Left lobe of liver (tissue), 2 donors: ENCODE data around the gene MGAT5. TPM values are rescaled to one million over a fixed set of nuclear protein-coding genes. Genes with fewer than 3 reads are reported as not detected.
"Not testable (repeated sequence)": the region's sequence is repeated elsewhere in the genome, so short reads cannot be mapped to it uniquely, and the experiment has no call there.

Experiments used
- ATAC-seq: fragments of 200-7000 bp; cut with Tn5 transposase; one replicate; pipeline ENCODE4 v1.9.1; 2020; ENCODE audit warnings: mild to moderate bottlenecking, moderate library complexity
- DNase-seq: peaks from one replicate; pipeline ENCODE4 v3.0.0-alpha.2; 2020; ENCODE audit warnings: low spot score
- total RNA-seq: library from RNA; stranded (reverse); gene quantifications from one replicate; pipeline ENCODE4 v1.2.1, GENCODE V29; 2021
- donor health status: DM: no; HTN: no; CAD: no; lungs with moderate emphysema.
- donor health status: DM: no; HTN: yes; CAD: no.

Gene MGAT5
- total RNA-seq, 1 donor from 2014 or later = 7.5 TPM

GRCh38 chr2:134460583-134460998 lies 206.7 kb downstream of the MGAT5 start:
- DNase-seq = peak; percentile 61
- peak; percentile 89 for ATAC-seq

- ATAC-seq (no peak), DNase-seq (peak; percentile 28)
Observed at GRCh38 chr2:134461511-134461910, 207.6 kb downstream of the MGAT5 start.

GRCh38 chr2:134462275-134462674 lies 208.4 kb downstream of the MGAT5 start:
- no peak for DNase-seq
- ATAC-seq = no peak

GRCh38 chr2:134462791-134463698 lies 209.2 kb downstream of the MGAT5 start:
- DNase-seq (peak; percentile 5), ATAC-seq (no peak)

GRCh38 chr2:134463699-134464022 lies 209.8 kb downstream of the MGAT5 start:
- ATAC-seq (no peak), DNase-seq (peak; percentile 15)

GRCh38 chr2:134465228-134466105 lies 211.6 kb downstream of the MGAT5 start:
- ATAC-seq (no peak), DNase-seq (no peak)

GRCh38 chr2:134466141-134466540 lies 212.3 kb downstream of the MGAT5 start:
- ATAC-seq = peak; percentile 87
- DNase-seq = no peak

GRCh38 chr2:134468164-134468563 lies 214.3 kb downstream of the MGAT5 start:
- ATAC-seq (no peak), DNase-seq (no peak)

GRCh38 chr2:134468776-134469175 lies 214.9 kb downstream of the MGAT5 start:
- DNase-seq (no peak), ATAC-seq (no peak)

GRCh38 chr2:134469516-134470115 lies 215.7 kb downstream of the MGAT5 start:
- ATAC-seq (no peak), DNase-seq (no peak)

- ATAC-seq = no peak
- DNase-seq = no peak
Observed at GRCh38 chr2:134470561-134471168, 216.8 kb downstream of the MGAT5 start.

- DNase-seq, ATAC-seq: not testable (repeated sequence)
Observed at GRCh38 chr2:134476982-134477381, 223.1 kb downstream of the MGAT5 start.

GRCh38 chr2:134479696-134480330 lies 225.9 kb downstream of the MGAT5 start:
- no peak for DNase-seq
- ATAC-seq = no peak

- no peak for ATAC-seq
- no peak for DNase-seq
Observed at GRCh38 chr2:134482131-134482723, 228.4 kb downstream of the MGAT5 start.

- no peak for DNase-seq
- ATAC-seq = no peak
Observed at GRCh38 chr2:134482766-134483340, 229.0 kb downstream of the MGAT5 start.

- no peak for DNase-seq
- ATAC-seq = no peak
Observed at GRCh38 chr2:134489732-134490384, 236.0 kb downstream of the MGAT5 start.

GRCh38 chr2:134490559-134490958 lies 236.7 kb downstream of the MGAT5 start:
- ATAC-seq = no peak
- no peak for DNase-seq

- DNase-seq (no peak), ATAC-seq (no peak)
Observed at GRCh38 chr2:134491022-134491421, 237.2 kb downstream of the MGAT5 start.

GRCh38 chr2:134491771-134492441 lies 238.0 kb downstream of the MGAT5 start:
- peak; percentile 88 for ATAC-seq
- no peak for DNase-seq
